HL-60 (cell line): ENCODE data around the gene HUNK.

Source experiments
- DNase-seq, 2 experiments: peaks; one replicate each; pipeline ENCODE4 v3.0.0-alpha.2; 2010 to 2020; ENCODE audit warnings: low read depth in 1 of 2, low spot score in 1 of 2
- H3K27ac ChIP-seq: fragments of 250-450 bp; sonication (Bioruptor Pico); replicated peaks from 2 replicates; pipeline ENCODE4 v1.5.1; 2020; ENCODE audit warnings: mild to moderate bottlenecking, moderate library complexity
- H3K27me3 ChIP-seq: fragments of 250-450 bp; sonication (Bioruptor Pico); 2 replicates; pipeline ENCODE4 v1.5.1; 2021; ENCODE audit warnings: mild to moderate bottlenecking, moderate library complexity; ENCODE audit not compliant: insufficient read depth, poor library complexity, severe bottlenecking
- H3K4me3 ChIP-seq: replicated peaks from 2 replicates; pipeline ENCODE4 v1.5.1; 2011; ENCODE audit warnings: mild to moderate bottlenecking, control low read depth, low read length; ENCODE audit not compliant: insufficient read depth
- CTCF ChIP-seq: IDR thresholded peaks from one replicate; pipeline ENCODE4 v1.5.1; 2011; ENCODE audit warnings: low read length, control low read depth, inconsistent platforms; ENCODE audit not compliant: insufficient read depth
- GABPA ChIP-seq: IDR thresholded peaks from 2 replicates; pipeline ENCODE4 v1.6.1; 2012; ENCODE audit warnings: low read depth
- POLR2AphosphoS5 ChIP-seq: IDR thresholded peaks from 2 replicates; pipeline ENCODE4 v1.6.1; 2012; ENCODE audit warnings: low read depth
- REST ChIP-seq: IDR thresholded peaks from 2 replicates; pipeline ENCODE4 v1.6.1; 2012; ENCODE audit warnings: low read depth; ENCODE audit not compliant: insufficient replicate concordance
- SPI1 ChIP-seq: IDR thresholded peaks from 2 replicates; pipeline ENCODE4 v1.6.1; 2012; ENCODE audit warnings: low read depth, mild to moderate bottlenecking, borderline replicate concordance

Gene HUNK

GRCh38 chr21:31874812-31875212, 2.0 kb downstream of the HUNK start:
- no peak for DNase-seq
- H3K27me3 ChIP-seq: peaks cover 33% of the 10 kb centered on the region
- TF ChIP-seq CTCF (no peak), GABPA (no peak), REST (no peak), SPI1 (no peak), POLR2AphosphoS5 (no peak)
- H3K4me3 ChIP-seq: no peak overlapping the region
- H3K27ac ChIP-seq: no peak overlapping the region

- Histone ChIP-seq H3K27me3 (peaks cover 33% of the 10 kb centered on the region), H3K27ac (no peak overlapping the region), H3K4me3 (no peak overlapping the region)
- DNase-seq: no peak
- no peak for TF ChIP-seq SPI1
- no peak for TF ChIP-seq GABPA
- no peak for TF ChIP-seq CTCF
- no peak for TF ChIP-seq REST
- TF ChIP-seq POLR2AphosphoS5: no peak
These were observed 2.7 kb downstream of the HUNK start for GRCh38 chr21:31875496-31876015.

- H3K27ac ChIP-seq: no peak overlapping the region
- DNase-seq: no peak
- peaks cover 21% of the 10 kb centered on the region for H3K27me3 ChIP-seq
- H3K4me3 ChIP-seq: no peak overlapping the region
- TF ChIP-seq GABPA (no peak), POLR2AphosphoS5 (no peak), SPI1 (no peak), CTCF (no peak), REST (no peak)
These were observed 4.7 kb downstream of the HUNK start for GRCh38 chr21:31877463-31877957.
